Mesodermal cell (in vitro differentiated cells): ENCODE measurements around the gene NEK7.
A peak's percentile ranks its signal among the peaks of the same experiment; 100 is the strongest.
"Not testable (repeated sequence)": the region's sequence is repeated elsewhere in the genome, so short reads cannot be mapped to it uniquely, and the experiment has no call there.

Experiments
- H3K27ac ChIP-seq: 2 replicates; pipeline ENCODE4 v1.7.0; 2013; ENCODE audit warnings: mild to moderate bottlenecking, low read depth, low read length, moderate library complexity; ENCODE audit not compliant: severe bottlenecking
- H3K36me3 ChIP-seq: 2 replicates; pipeline ENCODE4 v1.7.1; 2013; ENCODE audit warnings: mild to moderate bottlenecking, low read length, moderate library complexity; ENCODE audit not compliant: control insufficient read depth, insufficient read depth
- H3K4me1 ChIP-seq: one replicate; pipeline ENCODE4 v1.7.1; 2013; ENCODE audit warnings: mild to moderate bottlenecking, low read length; ENCODE audit not compliant: insufficient read depth, control insufficient read depth, poor library complexity, severe bottlenecking
- H3K4me3 ChIP-seq: 2 replicates; pipeline ENCODE4 v1.7.0; 2013; ENCODE audit warnings: low read length, control low read depth, mild to moderate bottlenecking; ENCODE audit not compliant: insufficient read depth, poor library complexity, severe bottlenecking; ENCODE audit errors: extremely low read depth
- H3K9me3 ChIP-seq: 2 replicates; pipeline ENCODE4 v1.7.1; 2013; ENCODE audit warnings: mild to moderate bottlenecking, low read length, moderate library complexity; ENCODE audit not compliant: control insufficient read depth
- WGBS, 2 experiments: methylation state at CpG; one replicate each; pipeline ENCODE4 v1.1.5; 2013; ENCODE audit warnings: missing lambda C conversion rate in 2 of 2; ENCODE audit not compliant: insufficient coverage in 2 of 2; 5-methylcytosine and 5-hydroxymethylcytosine counted together

The NEK7 gene

DNA sequence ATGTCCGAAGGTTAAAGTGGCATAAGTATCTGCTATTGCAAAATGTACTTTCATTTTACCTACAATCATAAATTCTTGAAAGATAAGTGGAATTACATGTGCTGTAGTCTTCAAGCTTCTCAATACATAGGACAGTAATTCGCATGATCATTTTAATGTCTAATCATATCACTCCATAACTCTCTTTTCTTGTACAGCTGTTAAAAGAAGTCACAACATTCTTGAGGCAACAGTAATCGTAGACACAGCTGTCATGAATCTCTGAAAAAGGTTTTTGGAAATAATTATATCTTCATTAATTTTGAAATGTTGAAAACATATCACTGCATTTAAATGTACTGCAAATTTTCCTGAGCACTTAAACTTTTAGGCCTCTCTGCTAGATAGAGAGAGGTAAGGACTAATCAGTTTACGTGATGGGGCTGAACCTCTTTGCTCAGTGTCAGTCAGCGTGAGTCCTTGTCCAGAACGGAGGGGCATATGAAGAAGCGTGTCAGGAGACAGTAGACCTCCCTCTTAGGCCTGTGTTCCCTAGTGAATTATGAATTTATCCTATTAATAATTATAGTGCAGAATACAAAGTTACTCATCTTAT lies 133.4 kb downstream of the NEK7 start:
- Histone ChIP-seq H3K27ac (no peak overlapping the region), H3K4me1 (peaks cover 7% of the 10 kb centered on the region), H3K36me3 (peaks cover 8% of the 10 kb centered on the region), H3K9me3 (no peaks in the 10 kb centered on the region), H3K4me3 (no peak overlapping the region)
- 74 to 86% methylated on average over 2 to 4 of the region's 7 CpGs for WGBS, 2 experiments

DNA sequence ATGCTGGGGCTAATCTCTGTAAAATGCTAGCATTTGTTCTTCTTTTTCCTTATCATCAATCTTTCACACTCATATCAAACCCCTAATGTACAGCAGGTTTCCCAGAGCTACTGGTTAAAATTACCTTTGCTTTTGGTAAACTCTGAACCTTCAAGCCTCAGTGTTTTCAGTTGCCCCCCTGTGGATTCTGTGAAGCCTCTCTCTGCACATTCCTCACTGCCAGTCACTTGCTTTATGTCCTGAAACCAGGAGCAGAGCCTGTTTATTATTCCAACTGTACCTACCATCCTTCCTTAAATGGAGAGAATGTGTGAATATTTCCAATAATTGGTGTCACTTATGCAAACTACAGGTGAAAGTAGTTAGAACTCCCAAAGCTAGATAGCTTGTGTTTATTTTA lies 134.2 kb downstream of the NEK7 start:
- H3K27ac ChIP-seq: no peak overlapping the region
- H3K9me3 ChIP-seq: no peaks in the 10 kb centered on the region
- peaks cover 7% of the 10 kb centered on the region for H3K4me1 ChIP-seq
- H3K36me3 ChIP-seq: peaks cover 8% of the 10 kb centered on the region
- no peak overlapping the region for H3K4me3 ChIP-seq

DNA sequence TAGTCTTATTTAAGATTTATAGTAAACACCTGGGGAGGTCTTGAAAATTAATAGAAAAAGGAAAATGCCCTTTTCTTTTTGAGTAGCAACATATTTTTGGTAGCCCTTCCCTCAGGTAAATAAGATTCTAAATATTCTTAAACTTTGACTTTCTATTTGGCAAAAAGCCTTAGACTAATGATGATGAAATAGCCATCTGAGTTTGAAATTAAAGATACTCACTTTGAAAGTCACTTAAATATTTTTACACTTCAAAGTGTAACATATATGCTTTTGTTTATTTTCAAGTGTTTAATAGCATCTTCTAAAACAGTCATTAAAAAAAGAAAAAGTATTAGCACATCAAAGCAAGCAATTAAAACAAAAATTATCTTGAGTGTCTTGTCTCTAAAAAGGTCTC lies 135.1 kb downstream of the NEK7 start:
- Histone ChIP-seq H3K36me3 (no peaks in the 10 kb centered on the region), H3K9me3 (no peaks in the 10 kb centered on the region), H3K27ac (no peak overlapping the region), H3K4me3 (no peak overlapping the region), H3K4me1 (peaks cover 7% of the 10 kb centered on the region)

DNA sequence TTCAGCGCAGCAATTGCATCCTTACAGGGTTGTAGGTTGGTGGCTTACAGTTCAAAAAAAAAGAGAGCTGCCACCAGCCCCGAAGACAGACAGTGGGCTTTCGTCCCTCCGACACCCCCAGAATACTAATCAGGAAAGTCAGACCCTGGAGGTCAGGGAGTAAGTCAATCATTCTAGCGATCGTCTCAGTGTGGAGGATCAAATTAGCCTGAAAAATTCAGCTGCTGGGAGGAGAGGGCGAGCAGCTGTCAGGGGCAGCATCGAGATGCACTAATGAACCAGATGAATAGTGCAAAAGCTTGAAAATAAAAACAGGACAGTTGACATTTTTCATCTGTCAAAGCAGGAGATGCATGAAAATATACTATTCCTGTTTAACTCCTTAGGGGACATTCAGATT lies 138.4 kb downstream of the NEK7 start:
- Histone ChIP-seq H3K4me3 (no peak overlapping the region), H3K4me1 (peaks cover 7% of the 10 kb centered on the region), H3K36me3 (peaks cover 6% of the 10 kb centered on the region), H3K27ac (no peak overlapping the region), H3K9me3 (no peaks in the 10 kb centered on the region)
- 60 to 65% methylated on average over 5 to 7 of the region's 8 CpGs for WGBS, 2 experiments

DNA sequence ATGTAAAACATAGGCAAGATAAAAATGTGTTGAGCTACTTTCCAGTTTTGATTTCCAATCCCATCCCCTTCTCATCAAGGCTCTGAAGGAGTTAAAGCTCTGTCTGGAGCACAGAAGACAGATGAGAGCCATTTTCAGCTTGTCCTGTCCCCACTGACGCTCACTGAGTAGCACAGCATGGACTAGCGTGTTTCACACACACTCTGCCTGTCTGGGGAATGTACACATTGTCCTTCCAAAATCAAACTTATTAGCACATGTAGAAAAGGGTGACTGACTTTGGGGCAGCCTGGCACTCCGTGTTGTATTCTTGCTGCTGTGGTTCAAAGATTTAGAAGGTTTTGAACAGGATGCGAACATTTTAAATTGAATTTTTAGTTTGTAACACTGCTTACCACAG lies 139.2 kb downstream of the NEK7 start:
- peak overlapping the region; percentile 24 for H3K27ac ChIP-seq
- peaks cover 2% of the 10 kb centered on the region for H3K4me1 ChIP-seq

DNA sequence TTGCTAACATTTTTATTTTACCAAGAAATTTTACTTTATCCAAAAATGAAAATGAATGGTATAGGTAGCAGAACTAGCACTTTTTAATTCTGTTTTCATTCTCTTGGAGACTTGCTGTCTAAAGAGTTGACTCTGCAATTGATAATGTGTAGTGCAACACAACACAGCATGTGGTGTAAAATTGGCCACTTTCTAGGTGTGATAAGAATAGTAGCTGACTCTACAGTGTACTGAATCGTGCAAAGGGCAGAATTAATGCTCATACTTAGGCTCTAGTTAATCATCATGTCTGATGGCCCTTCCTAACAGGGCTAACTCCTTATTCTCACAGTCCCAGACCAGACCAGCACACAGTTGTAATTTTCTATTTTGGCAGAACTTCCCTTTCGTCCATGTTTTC lies 140.5 kb downstream of the NEK7 start:
- WGBS, 2 experiments: 55 to 86% methylated on average over 1 to 2 of the region's 2 CpGs
- Histone ChIP-seq H3K4me1 (no peaks in the 10 kb centered on the region), H3K4me3 (no peak overlapping the region), H3K27ac (no peak overlapping the region), H3K9me3 (no peaks in the 10 kb centered on the region), H3K36me3 (peaks cover 6% of the 10 kb centered on the region)

More for the DNA sequence above, 139.2 kb downstream of the NEK7 start:
- 69 to 100% methylated on average over 1 to 2 of the region's 4 CpGs for WGBS, 2 experiments
- Histone ChIP-seq H3K9me3 (no peaks in the 10 kb centered on the region), H3K4me3 (no peak overlapping the region), H3K36me3 (peaks cover 6% of the 10 kb centered on the region)

DNA sequence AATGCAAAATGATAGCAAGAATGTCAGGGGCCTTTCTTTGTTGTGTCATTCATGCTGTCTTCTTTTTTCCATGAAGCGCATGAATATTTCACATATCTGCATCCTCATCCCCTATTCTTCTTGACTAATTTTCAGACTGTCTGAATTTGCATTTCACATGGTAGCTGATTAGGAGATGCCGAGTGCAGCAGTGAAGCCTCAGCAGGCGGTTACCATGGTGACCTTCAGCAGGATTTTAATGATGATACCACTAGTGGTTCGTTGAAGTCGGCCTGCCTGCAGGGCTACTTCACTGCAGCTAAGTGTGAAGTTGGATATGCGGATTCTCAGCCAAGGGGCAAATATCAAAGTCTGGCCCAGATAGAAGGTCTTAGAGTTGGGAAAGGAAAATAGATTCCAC lies 141.8 kb downstream of the NEK7 start:
- 41 to 43% methylated on average over 4 to 5 of the region's 6 CpGs for WGBS, 2 experiments
- Histone ChIP-seq H3K36me3 (peaks cover 6% of the 10 kb centered on the region), H3K27ac (no peak overlapping the region), H3K4me3 (no peak overlapping the region), H3K4me1 (no peaks in the 10 kb centered on the region), H3K9me3 (no peaks in the 10 kb centered on the region)

DNA sequence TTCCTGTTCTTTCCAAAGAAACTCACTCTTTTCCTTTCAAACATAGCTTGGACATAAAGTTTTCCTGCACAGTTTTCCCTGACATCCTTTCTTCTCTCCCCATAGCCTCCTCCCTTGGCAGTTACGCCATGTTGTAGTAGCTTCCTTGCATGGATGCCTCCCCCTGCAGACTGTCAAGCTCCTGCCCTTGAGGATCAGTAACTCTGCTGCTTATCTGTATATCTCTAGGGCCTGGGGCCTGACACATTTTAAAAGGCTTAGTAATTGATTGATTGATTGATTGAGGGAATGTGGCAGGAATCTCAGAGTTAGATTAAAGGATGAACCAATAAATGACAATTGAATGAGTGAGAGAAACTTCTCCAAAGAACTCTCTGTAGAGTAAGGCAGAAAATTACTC lies 143.7 kb downstream of the NEK7 start:
- 40 to 71% methylated on average over 1 of the region's 1 CpG for WGBS, 2 experiments
- no peaks in the 10 kb centered on the region for H3K4me1 ChIP-seq
- no peak overlapping the region for H3K27ac ChIP-seq
- H3K4me3 ChIP-seq: no peak overlapping the region
- no peaks in the 10 kb centered on the region for H3K9me3 ChIP-seq
- H3K36me3 ChIP-seq: peaks cover 6% of the 10 kb centered on the region

DNA sequence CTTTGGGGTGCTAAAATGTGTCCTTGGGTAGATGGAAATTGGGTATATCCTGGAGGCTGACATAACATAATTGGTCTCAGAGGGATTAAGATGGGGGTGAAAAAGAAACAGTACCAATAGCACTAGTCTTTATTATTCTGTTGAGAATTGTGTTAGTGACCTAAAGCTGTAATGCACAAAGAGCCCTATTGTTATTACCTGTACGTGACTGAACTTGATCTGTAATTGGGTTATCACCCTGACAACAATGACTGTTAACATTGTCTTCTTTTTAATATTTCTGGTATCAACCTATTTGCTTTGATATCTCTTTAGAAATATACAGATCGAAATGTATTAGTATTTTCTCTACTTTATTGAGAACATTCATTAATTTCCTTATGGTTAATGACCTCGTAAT lies 147.6 kb downstream of the NEK7 start:
- no peaks in the 10 kb centered on the region for H3K4me1 ChIP-seq
- 100% methylated on average over 1 of the region's 3 CpGs; no CpG with 5 or more reads in 1 of the 2 experiments for WGBS, 2 experiments
- peaks cover 10% of the 10 kb centered on the region for H3K36me3 ChIP-seq
- no peaks in the 10 kb centered on the region for H3K9me3 ChIP-seq
- no peak overlapping the region for H3K4me3 ChIP-seq
- H3K27ac ChIP-seq: no peak overlapping the region

DNA sequence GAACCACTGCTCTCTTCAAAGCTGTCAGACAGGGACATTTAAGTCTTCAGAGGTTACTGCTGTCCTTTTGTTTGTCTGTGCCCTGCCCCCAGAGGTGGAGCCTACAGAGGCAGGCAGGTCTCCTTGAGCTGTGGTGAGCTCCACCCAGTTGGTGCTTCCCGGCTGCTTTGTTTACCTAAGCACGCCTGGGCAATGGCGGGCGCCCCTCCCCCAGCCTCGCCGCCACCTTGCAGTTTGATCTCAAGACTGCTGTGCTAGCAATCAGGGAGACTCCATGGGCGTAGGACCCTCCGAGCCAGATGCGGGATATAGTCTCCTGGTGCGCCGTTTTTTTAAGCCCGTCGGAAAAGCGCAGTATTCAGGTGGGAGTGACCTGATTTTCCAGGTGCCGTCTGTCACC lies 158.0 kb downstream of the NEK7 start:
- H3K9me3 ChIP-seq, H3K27ac ChIP-seq, H3K36me3 ChIP-seq, H3K4me1 ChIP-seq, H3K4me3 ChIP-seq: not testable (repeated sequence)
- 68 to 71% methylated on average over 13 to 15 of the region's 15 CpGs for WGBS, 2 experiments

DNA sequence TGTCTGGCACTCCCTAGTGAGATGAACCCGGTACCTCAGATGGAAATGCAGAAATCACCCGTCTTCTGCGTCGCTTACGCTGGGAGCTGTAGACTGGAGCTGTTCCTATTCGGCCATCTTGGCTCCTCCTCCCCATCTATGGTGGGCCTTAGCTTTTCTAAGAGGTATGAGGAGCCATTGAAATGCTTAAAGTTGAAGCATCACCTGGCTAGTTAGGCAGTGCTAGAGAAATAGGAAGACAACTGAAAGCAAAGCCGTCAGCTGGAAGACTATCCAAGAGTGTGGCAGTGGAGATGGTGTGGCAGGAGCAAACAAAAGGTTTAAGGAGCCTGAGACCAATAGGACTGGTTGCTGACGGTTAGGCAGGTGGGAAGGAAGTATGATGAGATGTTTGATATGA lies 158.5 kb downstream of the NEK7 start:
- H3K9me3 ChIP-seq, H3K4me1 ChIP-seq, H3K27ac ChIP-seq, H3K36me3 ChIP-seq, H3K4me3 ChIP-seq: not testable (repeated sequence)
- WGBS, 2 experiments: 86 to 93% methylated on average over 3 to 7 of the region's 8 CpGs
